NCI-H1105 (cell line): ENCODE measurements around the gene SPTLC3.
"Not testable (repeated sequence)": the region's sequence is repeated elsewhere in the genome, so short reads cannot be mapped to it uniquely, and the experiment has no call there.

Experiments used
- DNase-seq: peaks from one replicate; lab custom pipeline; 2025; lab: John Stamatoyannopoulos, UW

Gene SPTLC3

DNA sequence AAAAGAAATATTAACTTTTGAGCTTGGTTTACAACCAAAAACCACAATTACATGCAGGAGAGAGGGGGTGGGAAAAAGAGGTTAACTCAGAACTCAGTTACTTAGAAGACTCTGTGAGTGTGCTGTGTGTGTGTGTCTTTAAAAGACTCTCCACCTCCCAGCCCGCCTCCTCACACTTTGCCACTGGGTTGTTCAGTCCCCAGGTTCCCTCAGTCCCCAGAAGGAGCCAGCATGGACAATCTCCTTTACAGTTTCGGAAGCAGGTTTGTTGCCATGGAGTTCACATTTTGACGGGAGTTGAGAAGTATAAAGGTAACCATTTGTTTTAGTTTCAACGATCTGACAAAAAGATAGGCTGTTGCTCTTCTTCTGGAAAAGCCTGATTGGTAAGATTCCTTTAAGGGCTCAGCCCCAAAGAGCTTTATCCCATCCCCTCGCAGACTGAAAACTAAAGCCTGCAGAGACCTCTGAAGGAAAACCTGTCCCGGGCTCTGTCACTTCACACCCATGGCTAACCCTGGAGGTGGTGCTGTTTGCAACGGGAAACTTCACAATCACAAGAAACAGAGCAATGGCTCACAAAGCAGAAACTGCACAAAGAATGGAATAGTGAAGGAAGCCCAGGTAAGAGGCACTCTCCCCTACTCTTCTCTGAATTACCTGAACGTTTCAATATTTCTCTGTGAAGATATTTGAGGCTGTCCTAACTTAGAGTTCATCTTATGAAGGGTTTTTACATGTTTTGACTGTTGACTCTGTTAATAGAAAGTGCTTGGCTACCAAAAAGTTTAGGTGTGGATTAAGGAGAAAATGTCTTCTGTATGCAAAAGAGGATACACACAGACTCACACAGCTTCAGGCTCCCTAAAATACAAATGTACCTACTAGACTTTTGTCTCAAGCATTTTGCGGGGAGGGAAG is at the start of gene SPTLC3:
TSS of gene SPTLC3 (plus strand) at position 212 of the 921 bp plus-strand sequence. CDS start at position 508, 296 bp downstream.
- DNase-seq: no peak

- DNase-seq: no peak
These were observed 47.0 kb upstream of the SPTLC3 start for GRCh38 chr20:12961725-12962124.

- DNase-seq: no peak
These were observed 45.9 kb upstream of the SPTLC3 start for GRCh38 chr20:12962895-12963294.

- no peak for DNase-seq
These were observed 45.4 kb upstream of the SPTLC3 start for GRCh38 chr20:12963416-12963815.

GRCh38 chr20:12965212-12965869 is 43.4 kb upstream of the SPTLC3 start:
- DNase-seq: no peak

DNA sequence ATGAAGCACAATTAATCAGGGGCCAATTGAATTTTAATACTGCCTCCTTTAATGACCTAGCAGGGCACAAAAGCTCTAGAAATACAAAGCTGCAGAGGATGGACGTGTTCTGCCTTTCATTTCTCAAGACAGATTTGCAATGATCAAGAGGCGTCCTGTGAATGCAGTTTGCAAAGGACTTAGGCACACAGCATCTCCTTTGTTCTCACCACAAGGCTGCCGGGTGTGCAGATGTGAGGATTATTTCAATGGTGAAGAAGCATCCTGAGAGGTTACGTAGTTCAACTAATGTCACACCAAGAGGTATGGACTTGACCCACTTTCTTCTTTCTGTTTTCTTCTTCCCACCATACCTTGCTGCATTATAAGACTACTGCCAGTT is 42.9 kb upstream of the SPTLC3 start:
- DNase-seq: no peak

GRCh38 chr20:12966468-12967085 is 42.2 kb upstream of the SPTLC3 start:
- no peak for DNase-seq

GRCh38 chr20:12967932-12968331 is 40.8 kb upstream of the SPTLC3 start:
- no peak for DNase-seq

DNA sequence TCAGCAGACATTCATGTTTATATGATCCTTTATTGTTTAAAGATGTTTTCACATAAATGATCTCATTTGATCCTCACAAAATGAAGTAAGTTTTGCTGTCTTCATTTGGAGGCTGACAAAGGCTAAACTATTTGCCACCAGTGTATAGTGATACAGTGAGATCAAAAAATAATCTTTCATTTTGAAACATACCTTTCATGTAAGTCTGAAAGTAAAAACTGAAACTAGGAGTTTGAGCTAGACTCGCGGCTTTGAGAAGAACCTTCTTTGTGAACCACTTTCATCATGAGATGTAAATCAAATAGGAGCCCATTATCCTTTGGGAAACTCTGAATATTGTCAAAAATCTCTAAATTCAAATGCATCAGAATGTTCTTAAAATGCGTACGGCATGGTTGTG is 40.3 kb upstream of the SPTLC3 start:
- DNase-seq: no peak

- DNase-seq: no peak
These were observed 39.6 kb upstream of the SPTLC3 start for GRCh38 chr20:12969071-12969669.

- no peak for DNase-seq
These were observed 38.4 kb upstream of the SPTLC3 start for GRCh38 chr20:12970372-12970821.

- no peak for DNase-seq
These were observed 32.8 kb upstream of the SPTLC3 start for GRCh38 chr20:12975833-12976608.

DNA sequence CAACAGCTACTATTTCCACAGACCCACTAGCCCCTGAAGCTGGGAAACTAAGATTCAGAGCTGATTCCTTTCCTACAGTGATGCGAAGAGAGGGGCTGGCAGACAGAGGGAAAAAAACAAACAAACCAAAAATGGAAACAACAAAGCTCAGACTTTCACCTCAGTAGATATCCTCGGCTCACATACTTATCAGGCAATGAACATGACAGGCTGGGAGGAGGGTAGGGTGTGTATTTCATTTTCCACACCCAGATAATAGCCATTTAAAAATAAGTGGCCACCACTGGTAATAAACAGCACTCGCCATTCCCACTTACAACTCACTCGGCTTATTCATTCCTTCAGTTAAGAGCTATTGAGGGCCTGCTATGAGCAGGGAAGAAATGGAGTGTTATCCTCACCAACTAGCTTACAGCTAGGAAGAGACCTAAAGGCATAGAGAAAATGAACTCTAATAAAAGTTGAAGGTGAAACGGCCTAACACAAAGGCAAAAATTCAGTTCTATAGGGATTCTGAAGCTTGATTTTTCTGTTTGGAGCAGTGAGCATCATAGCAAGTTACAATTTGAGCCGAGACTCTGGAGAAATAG is 32.0 kb upstream of the SPTLC3 start:
- no peak for DNase-seq

- no peak for DNase-seq
These were observed 31.2 kb upstream of the SPTLC3 start for GRCh38 chr20:12977328-12978125.

- no peak for DNase-seq
These were observed 30.7 kb upstream of the SPTLC3 start for GRCh38 chr20:12978126-12978394.

DNA sequence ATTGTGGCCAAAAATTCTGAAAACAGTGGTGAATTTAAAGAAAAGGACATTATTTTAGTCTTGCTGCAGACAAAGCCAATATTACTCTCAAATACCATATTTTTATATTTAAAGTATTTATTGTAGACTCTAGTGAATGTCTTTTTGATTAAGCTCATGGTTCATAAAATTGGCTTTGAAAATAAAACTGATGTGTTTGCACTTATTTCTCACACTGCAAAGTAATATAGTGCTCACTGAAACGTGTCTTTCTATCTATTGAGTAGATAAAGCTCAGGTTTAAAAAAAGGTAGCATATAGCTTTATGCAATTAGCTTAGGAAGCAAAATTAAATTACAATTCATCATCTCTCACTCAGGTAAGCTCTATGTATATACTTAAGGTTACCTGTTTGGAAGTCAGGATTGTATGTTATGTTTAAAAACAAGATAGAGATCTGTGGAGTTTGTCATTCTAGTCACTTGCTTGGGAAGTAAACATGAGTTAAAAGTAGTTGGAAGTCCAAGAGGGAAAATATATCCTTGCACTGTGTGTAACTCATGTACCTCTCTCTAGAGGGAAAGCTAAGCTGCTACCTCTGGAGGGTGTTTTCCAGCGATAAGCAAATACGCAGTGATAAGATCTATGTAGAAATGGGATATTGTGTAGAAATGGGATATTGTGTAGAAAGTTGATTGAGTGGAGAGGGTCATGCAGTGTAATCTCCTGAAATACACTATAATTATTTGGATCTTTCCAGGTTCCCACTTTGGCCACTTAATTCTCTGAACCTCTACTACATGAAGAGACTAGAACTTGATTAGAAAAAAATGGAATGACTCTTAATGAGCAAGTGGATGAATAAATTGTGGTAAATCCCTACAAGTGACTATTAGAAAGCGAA is 29.9 kb upstream of the SPTLC3 start:
- no peak for DNase-seq

GRCh38 chr20:12979713-12980112 is 29.1 kb upstream of the SPTLC3 start:
- DNase-seq: not testable (repeated sequence)

DNA sequence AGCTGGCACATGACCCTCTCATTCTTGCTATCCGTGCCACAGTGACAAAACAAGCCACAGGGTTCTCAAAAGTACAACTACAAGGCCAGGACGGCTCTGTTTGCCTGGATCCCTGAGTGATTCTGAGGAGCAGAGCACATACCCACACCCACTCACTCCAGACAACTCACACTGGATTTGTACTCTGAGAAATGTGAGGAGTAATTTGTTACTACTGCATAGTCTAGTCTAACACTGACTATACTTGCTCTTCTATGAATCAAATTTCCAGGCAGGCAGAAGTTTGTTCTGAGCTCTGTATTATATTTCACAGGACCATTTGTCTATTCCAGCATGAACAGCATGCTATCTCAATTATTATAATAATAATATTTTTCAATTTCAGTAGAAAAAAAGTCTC is 26.7 kb upstream of the SPTLC3 start:
- no peak for DNase-seq

DNA sequence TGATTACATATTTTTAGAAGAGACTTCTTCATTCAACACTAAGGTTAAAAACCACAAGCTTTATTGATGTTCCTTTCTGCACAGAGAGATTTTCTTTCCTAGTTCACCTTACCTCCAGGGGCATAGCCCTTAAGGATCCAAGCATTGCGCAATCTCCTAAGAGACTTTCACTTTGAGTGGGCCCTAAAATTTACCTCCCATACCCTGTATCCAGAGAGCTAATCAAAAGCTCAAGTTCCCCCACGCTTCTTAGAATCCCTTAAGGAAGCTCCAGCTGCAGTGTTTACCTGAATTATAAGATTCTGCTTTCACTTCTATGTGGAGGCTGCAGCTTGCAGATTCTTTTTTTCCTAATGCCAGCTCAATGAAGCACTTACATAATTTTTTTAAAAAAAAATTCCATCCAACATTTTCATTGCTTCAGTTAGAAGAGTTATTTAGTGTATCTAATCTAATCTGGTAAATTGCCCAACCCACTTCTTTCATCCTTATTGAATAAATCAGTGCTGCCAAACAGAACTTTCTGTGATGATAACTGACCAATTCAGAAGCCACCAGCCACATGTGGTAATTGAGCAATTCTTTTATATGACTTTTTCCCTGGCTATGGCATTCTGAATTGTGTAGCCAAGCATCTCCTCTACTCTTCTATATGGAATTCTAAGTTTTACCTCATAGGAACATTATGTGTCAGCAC is 24.6 kb upstream of the SPTLC3 start:
- DNase-seq: no peak
